ENCODE results near the gene FAM50A. TPM values are rescaled to one million over a fixed set of nuclear protein-coding genes. Genes with fewer than 3 reads are reported as not detected.

FAM50A gene
- polyA plus RNA-seq, 4 donors, result 64.5 to 181 (median 119) TPM

DNA sequence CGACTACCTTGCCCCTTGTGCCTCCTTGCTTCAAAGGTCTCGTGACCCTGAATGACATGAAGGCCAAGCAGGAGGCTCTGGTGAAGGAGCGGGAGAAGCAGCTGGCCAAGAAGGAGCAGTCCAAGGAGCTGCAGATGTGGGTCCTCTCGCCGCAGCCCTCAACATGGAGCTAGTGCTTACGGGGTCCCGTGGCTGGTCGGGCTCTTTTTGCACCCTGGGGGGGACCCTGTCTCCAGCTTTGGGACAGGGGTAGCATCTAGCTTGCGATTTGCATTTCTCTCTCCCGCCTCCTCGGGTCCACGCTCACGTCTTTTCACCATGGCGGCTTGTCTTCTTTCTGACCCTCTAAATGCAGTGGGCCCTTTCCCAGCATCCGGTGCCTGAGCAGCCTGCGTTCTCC is 1.8 kb downstream of the FAM50A start:
- Histone ChIP-seq H3K27ac (ENCODE audit: low read depth in 1 of 3, low read length in 2 of 3) (no peak overlapping the region), H3K9me3 (ENCODE audit: control insufficient read depth in 2 of 2, insufficient read depth in 1 of 2, low read depth in 1 of 2, low read length in 1 of 2) (no peaks in the 10 kb centered on the region), H3K27me3 (ENCODE audit: control insufficient read depth in 3 of 3, insufficient read depth in 3 of 3, low read length in 3 of 3) (no peaks in the 10 kb centered on the region), H3K36me3 (ENCODE audit: control insufficient read depth in 3 of 3, insufficient read depth in 2 of 3, low read depth in 1 of 3, low read length in 3 of 3) (peaks cover 0 to 72% (median 4%) of the 10 kb centered on the region in 3 donors), H3K4me1 (ENCODE audit: control insufficient read depth in 3 of 3, insufficient read depth in 2 of 3, low read depth in 1 of 3, low read length in 2 of 3) (peaks cover 0 to 14% (median 0%) of the 10 kb centered on the region in 3 donors), H3K4me3 (ENCODE audit: low read depth in 1 of 3, low read length in 3 of 3) (no peak overlapping the region)
- FAIRE-seq (no peak), DNase-seq (no peak)
- WGBS, 3 donors, result 95 to 96% (median 95%) methylated on average over 8 to 16 of the region's 16 CpGs

GRCh38 chrX:154446430-154446829 is 2.5 kb downstream of the FAM50A start:
- Histone ChIP-seq H3K36me3 (ENCODE audit: control insufficient read depth in 3 of 3, insufficient read depth in 2 of 3, low read depth in 1 of 3, low read length in 3 of 3) (peaks cover 0 to 72% (median 4%) of the 10 kb centered on the region in 3 donors), H3K27ac (ENCODE audit: low read depth in 1 of 3, low read length in 2 of 3) (no peak overlapping the region), H3K4me1 (ENCODE audit: control insufficient read depth in 3 of 3, insufficient read depth in 2 of 3, low read depth in 1 of 3, low read length in 2 of 3) (peaks cover 0 to 14% (median 0%) of the 10 kb centered on the region in 3 donors), H3K27me3 (ENCODE audit: control insufficient read depth in 3 of 3, insufficient read depth in 3 of 3, low read length in 3 of 3) (no peaks in the 10 kb centered on the region), H3K9me3 (ENCODE audit: control insufficient read depth in 2 of 2, insufficient read depth in 1 of 2, low read depth in 1 of 2, low read length in 1 of 2) (no peaks in the 10 kb centered on the region), H3K4me3 (ENCODE audit: low read depth in 1 of 3, low read length in 3 of 3) (no peak overlapping the region)
- WGBS, 3 donors, result 87 to 94% (median 93%) methylated on average over 10 to 12 of the region's 12 CpGs
- FAIRE-seq (no peak), DNase-seq (no peak)

DNA sequence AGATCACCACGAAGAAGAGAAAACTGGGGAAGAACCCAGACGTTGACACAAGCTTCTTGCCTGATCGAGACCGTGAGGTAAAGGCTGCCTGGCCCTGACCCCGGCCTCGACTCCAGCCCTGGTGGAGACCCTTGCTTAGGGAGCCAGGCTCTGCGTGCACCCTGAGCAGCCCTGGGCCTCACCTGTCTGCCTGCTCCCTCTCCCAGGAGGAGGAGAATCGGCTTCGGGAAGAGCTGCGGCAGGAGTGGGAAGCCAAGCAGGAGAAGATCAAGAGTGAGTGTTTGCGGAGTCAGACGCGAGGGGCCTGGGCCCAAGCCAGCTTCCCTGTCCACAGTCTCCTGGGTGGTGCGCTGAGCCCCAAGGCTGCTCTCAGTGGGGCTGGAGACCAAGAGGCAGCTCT is 4.5 kb downstream of the FAM50A start:
- no peak for DNase-seq
- Histone ChIP-seq H3K27me3 (ENCODE audit: control insufficient read depth in 3 of 3, insufficient read depth in 3 of 3, low read length in 3 of 3) (no peaks in the 10 kb centered on the region), H3K9me3 (ENCODE audit: control insufficient read depth in 2 of 2, insufficient read depth in 1 of 2, low read depth in 1 of 2, low read length in 1 of 2) (no peaks in the 10 kb centered on the region), H3K4me1 (ENCODE audit: control insufficient read depth in 3 of 3, insufficient read depth in 2 of 3, low read depth in 1 of 3, low read length in 2 of 3) (peaks cover 0 to 12% (median 0%) of the 10 kb centered on the region in 3 donors), H3K4me3 (ENCODE audit: low read depth in 1 of 3, low read length in 3 of 3) (no peak overlapping the region), H3K36me3 (ENCODE audit: control insufficient read depth in 3 of 3, insufficient read depth in 2 of 3, low read depth in 1 of 3, low read length in 3 of 3) (peaks cover 0 to 60% (median 0%) of the 10 kb centered on the region in 3 donors), H3K27ac (ENCODE audit: low read depth in 1 of 3, low read length in 2 of 3) (no peak overlapping the region)
- FAIRE-seq, result no peak
- 91 to 96% (median 93%) methylated on average over 14 of the region's 14 CpGs for WGBS, 3 donors

DNA sequence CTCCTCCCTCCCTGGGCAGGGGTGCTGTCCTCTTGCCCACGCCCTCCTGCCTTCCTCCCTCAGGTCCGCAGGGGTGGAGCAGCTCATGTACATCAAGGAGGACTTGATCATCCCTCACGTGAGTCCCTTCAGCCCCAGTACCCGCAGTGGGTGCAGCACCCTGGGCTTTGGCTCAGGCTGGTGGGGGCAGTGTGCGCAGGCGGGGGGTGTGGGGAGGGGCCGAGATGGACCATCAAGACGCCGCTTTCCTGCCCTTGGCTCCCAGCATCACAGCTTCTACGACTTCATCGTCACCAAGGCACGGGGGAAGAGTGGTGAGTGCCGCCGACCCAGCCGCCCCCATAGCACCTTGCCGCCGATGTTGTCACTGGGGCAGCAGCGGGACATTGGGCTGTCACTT is 5.7 kb downstream of the FAM50A start:
- H3K4me1 ChIP-seq (ENCODE audit: control insufficient read depth in 3 of 3, insufficient read depth in 2 of 3, low read depth in 1 of 3, low read length in 2 of 3), result peaks cover 0 to 8% (median 0%) of the 10 kb centered on the region in 3 donors
- DNase-seq (no peak), FAIRE-seq (no peak)
- no peak overlapping the region for H3K27ac ChIP-seq (ENCODE audit: low read depth in 1 of 3, low read length in 2 of 3)
- WGBS, 3 donors, result 88 to 96% (median 96%) methylated on average over 16 to 18 of the region's 18 CpGs
- H3K36me3 ChIP-seq (ENCODE audit: control insufficient read depth in 3 of 3, insufficient read depth in 2 of 3, low read depth in 1 of 3, low read length in 3 of 3), result peaks cover 0 to 60% (median 0%) of the 10 kb centered on the region in 3 donors
- H3K4me3 ChIP-seq (ENCODE audit: low read depth in 1 of 3, low read length in 3 of 3), result no peak overlapping the region
- H3K27me3 ChIP-seq (ENCODE audit: control insufficient read depth in 3 of 3, insufficient read depth in 3 of 3, low read length in 3 of 3), result no peaks in the 10 kb centered on the region
- no peaks in the 10 kb centered on the region for H3K9me3 ChIP-seq (ENCODE audit: control insufficient read depth in 2 of 2, insufficient read depth in 1 of 2, low read depth in 1 of 2, low read length in 1 of 2)

DNA sequence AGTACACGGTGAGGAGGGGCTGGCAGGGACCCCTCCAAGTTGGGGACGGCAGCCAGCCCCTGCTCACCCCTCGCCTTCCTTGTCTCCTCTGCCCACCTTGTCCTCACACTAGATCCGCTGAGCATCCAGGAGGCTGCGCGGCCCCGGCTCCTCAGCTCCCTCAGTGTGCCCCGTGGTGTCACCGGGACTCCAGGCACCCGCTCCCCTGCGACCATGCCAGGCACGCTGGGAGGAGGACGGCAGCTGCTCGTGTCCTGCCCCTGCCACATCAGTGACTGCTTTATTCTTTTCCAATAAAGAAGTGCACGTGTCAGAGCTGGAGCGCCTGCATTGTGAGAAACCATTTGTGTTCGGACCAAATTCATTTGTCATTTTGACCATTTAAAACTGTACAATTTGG is 6.4 kb downstream of the FAM50A start:
- Histone ChIP-seq H3K27me3 (ENCODE audit: control insufficient read depth in 3 of 3, insufficient read depth in 3 of 3, low read length in 3 of 3) (no peaks in the 10 kb centered on the region), H3K4me1 (ENCODE audit: control insufficient read depth in 3 of 3, insufficient read depth in 2 of 3, low read depth in 1 of 3, low read length in 2 of 3) (peaks cover 0 to 1% (median 0%) of the 10 kb centered on the region in 3 donors), H3K27ac (ENCODE audit: low read depth in 1 of 3, low read length in 2 of 3) (no peak overlapping the region), H3K9me3 (ENCODE audit: control insufficient read depth in 2 of 2, insufficient read depth in 1 of 2, low read depth in 1 of 2, low read length in 1 of 2) (no peaks in the 10 kb centered on the region), H3K36me3 (ENCODE audit: control insufficient read depth in 3 of 3, insufficient read depth in 2 of 3, low read depth in 1 of 3, low read length in 3 of 3) (peaks cover 0 to 60% (median 0%) of the 10 kb centered on the region in 3 donors), H3K4me3 (ENCODE audit: low read depth in 1 of 3, low read length in 3 of 3) (no peak overlapping the region)
- 94 to 95% (median 95%) methylated on average over 15 to 17 of the region's 17 CpGs for WGBS, 3 donors
- DNase-seq (no peak), FAIRE-seq (no peak)

- Histone ChIP-seq H3K4me3 (ENCODE audit: low read depth in 1 of 3, low read length in 3 of 3) (no peak overlapping the region), H3K4me1 (ENCODE audit: control insufficient read depth in 3 of 3, insufficient read depth in 2 of 3, low read depth in 1 of 3, low read length in 2 of 3) (no peaks in the 10 kb centered on the region), H3K27ac (ENCODE audit: low read depth in 1 of 3, low read length in 2 of 3) (no peak overlapping the region), H3K9me3 (ENCODE audit: control insufficient read depth in 2 of 2, insufficient read depth in 1 of 2, low read depth in 1 of 2, low read length in 1 of 2) (no peaks in the 10 kb centered on the region), H3K27me3 (ENCODE audit: control insufficient read depth in 3 of 3, insufficient read depth in 3 of 3, low read length in 3 of 3) (no peaks in the 10 kb centered on the region), H3K36me3 (ENCODE audit: control insufficient read depth in 3 of 3, insufficient read depth in 2 of 3, low read depth in 1 of 3, low read length in 3 of 3) (peaks cover 0 to 38% (median 0%) of the 10 kb centered on the region in 3 donors)
- FAIRE-seq (no peak), DNase-seq (no peak)
- 92 to 100% (median 97%) methylated on average over 9 of the region's 9 CpGs for WGBS, 3 donors
Measured at GRCh38 chrX:154452823-154453222, 8.9 kb downstream of the FAM50A start.

DNA sequence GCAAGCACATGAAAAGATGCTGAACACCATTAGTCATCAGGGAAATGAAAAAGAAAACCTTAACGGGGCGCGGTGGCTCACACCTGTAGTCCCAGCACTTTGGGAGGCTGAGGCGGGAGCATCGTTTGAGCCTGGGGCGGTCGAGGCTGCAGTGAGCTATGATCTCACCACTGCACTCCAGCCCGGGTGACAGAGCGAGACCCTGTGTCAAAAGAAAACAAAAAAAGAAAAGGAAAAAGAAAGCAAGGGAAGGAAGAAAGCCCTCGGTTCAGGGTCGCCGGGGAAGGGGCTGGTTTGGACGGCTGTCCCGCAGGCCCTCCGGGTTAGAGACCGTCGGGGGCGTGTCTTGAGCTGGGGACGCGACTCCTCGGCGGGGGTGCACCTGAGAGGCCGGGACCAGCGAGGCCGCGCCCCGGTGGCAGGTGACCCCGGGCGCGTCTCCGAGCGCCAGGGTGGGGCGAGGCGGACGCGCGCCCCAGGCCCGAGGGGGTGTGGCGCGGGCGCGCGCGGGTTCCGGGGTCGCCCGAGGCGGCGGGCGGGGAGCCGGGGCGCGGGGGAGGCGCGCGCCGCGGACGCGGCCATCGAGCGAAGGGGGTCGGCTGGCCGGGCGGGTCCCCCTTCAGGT is 13.7 kb downstream of the FAM50A start:
- H3K36me3 ChIP-seq (ENCODE audit: control insufficient read depth in 3 of 3, insufficient read depth in 2 of 3, low read depth in 1 of 3, low read length in 3 of 3), result peaks cover 0 to 28% (median 0%) of the 10 kb centered on the region in 3 donors
- peak overlapping the region; percentile 23 to 62 (median 47) for H3K4me3 ChIP-seq (ENCODE audit: low read depth in 1 of 3, low read length in 3 of 3)
- FAIRE-seq, result no peak
- DNase-seq, result peak; percentile 59 to 80
- peaks cover 0 to 6% (median 0%) of the 10 kb centered on the region in 3 donors for H3K4me1 ChIP-seq (ENCODE audit: control insufficient read depth in 3 of 3, insufficient read depth in 2 of 3, low read depth in 1 of 3, low read length in 2 of 3)
- 2 to 44% (median 17%) methylated on average over 34 to 65 of the region's 65 CpGs for WGBS, 3 donors
- H3K9me3 ChIP-seq (ENCODE audit: control insufficient read depth in 2 of 2, insufficient read depth in 1 of 2, low read depth in 1 of 2, low read length in 1 of 2), result no peaks in the 10 kb centered on the region
- H3K27me3 ChIP-seq (ENCODE audit: control insufficient read depth in 3 of 3, insufficient read depth in 3 of 3, low read length in 3 of 3), result no peaks in the 10 kb centered on the region
- H3K27ac ChIP-seq (ENCODE audit: low read depth in 1 of 3, low read length in 2 of 3), result peak overlapping the region in 2 of 3 donors; percentile 53 to 62

GRCh38 chrX:154458116-154458953 is 14.4 kb downstream of the FAM50A start, which contains the start of gene PLXNA3:
Gene PLXNA3 (plus strand): TSS chrX:154458281. CDS start chrX:154460184, 1,903 bp downstream.
- peak within 1 kb of the TSS in 2 of 3 donors; percentile 61 to 62 for H3K27ac ChIP-seq (ENCODE audit: low read depth in 1 of 3, low read length in 2 of 3)

More at GRCh38 chrX:154458116-154458953, 14.4 kb downstream of the FAM50A start, which contains the start of gene PLXNA3:
- Histone ChIP-seq H3K4me3 (ENCODE audit: low read depth in 1 of 3, low read length in 3 of 3) (peak within 1 kb of the TSS; percentile 41 to 85 (median 62)), H3K4me1 (ENCODE audit: control insufficient read depth in 3 of 3, insufficient read depth in 2 of 3, low read depth in 1 of 3, low read length in 2 of 3) (peaks cover 0 to 6% (median 0%) of the 10 kb centered on the region in 3 donors), H3K27me3 (ENCODE audit: control insufficient read depth in 3 of 3, insufficient read depth in 3 of 3, low read length in 3 of 3) (no peaks in the 10 kb centered on the region), H3K36me3 (ENCODE audit: control insufficient read depth in 3 of 3, insufficient read depth in 2 of 3, low read depth in 1 of 3, low read length in 3 of 3) (peaks cover 0 to 32% (median 0%) of the 10 kb centered on the region in 3 donors), H3K9me3 (ENCODE audit: control insufficient read depth in 2 of 2, insufficient read depth in 1 of 2, low read depth in 1 of 2, low read length in 1 of 2) (no peaks in the 10 kb centered on the region)
- DNase-seq, result peak; percentile 36 to 78
- FAIRE-seq, result no peak
- WGBS, 3 donors, result 0 to 48% (median 8%) methylated on average over 29 to 88 of the region's 88 CpGs

All from small intestine (tissue), 7 donors.